NK-92 treated with Interleukin-12 subunit alpha and Interleukin-12 subunit beta, amount 100 ng/mL, for 24 hours (cell line): ENCODE data around the gene PACS1.
"Not testable (repeated sequence)": the region's sequence is repeated elsewhere in the genome, so short reads cannot be mapped to it uniquely, and the experiment has no call there.

ENCODE experiments used
- DNase-seq: peaks from one replicate; lab custom pipeline; 2025; lab: John Stamatoyannopoulos, UW

PACS1 gene

GRCh38 chr11:66253081-66253480 lies 183.0 kb downstream of the PACS1 start:
- DNase-seq = not testable (repeated sequence)

DNA sequence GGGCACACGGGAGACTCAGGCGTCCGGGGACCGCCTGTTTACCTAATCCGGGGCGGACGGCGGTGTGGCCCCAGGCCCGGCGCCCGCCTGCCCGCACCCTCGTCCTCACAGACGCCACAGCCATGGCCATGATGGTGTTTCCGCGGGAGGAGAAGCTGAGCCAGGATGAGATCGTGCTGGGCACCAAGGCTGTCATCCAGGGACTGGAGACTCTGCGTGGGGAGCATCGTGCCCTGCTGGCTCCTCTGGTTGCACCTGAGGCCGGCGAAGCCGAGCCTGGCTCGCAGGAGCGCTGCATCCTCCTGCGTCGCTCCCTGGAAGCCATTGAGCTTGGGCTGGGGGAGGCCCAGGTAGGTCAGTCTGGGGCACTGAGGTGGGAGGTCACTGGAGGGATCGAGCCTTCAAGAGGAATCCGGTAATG lies 188.4 kb downstream of the PACS1 start:
- no peak for DNase-seq

DNA sequence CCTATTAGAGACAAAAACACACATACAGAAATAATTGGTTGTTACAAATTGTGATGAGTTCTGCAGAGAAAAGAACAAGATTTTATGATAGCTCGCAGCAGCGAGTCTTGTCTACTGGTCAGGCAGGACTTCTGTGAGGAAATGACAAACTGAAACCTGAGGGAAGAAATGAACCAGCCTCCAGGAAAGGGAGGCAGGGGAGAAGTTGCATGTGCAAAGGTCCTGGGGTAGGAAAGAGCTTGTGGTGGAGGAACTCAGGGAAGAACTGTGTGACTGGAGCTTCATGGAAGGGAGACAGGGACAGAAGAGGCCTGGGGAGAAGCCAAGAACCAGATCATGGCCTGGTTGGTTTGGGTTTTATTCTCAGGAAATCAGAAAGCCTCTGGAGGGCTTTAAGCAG lies 189.2 kb downstream of the PACS1 start:
- DNase-seq = no peak

GRCh38 chr11:66259956-66260355 lies 189.9 kb downstream of the PACS1 start:
- no peak for DNase-seq

GRCh38 chr11:66261578-66261977 lies 191.5 kb downstream of the PACS1 start:
- DNase-seq = no peak

DNA sequence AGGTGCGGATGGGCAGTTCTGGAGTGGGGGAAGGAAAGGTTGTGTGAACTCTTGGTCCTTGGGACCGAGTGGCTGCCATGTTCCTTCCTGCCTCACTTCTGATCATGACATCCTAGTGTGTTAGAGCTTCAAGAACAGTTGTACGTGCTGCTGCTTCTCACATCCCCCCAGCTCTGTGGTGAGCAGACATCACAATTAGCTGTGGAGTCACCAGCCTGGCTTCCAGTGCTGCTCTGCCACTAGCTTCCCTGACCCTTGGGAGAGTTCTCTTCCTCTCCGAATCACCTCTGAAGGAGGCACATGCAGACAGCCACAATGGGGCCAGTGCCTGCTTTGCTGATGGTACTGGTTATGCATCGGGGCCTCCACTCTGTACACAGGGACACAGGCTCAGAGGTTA lies 192.1 kb downstream of the PACS1 start:
- no peak for DNase-seq

DNA sequence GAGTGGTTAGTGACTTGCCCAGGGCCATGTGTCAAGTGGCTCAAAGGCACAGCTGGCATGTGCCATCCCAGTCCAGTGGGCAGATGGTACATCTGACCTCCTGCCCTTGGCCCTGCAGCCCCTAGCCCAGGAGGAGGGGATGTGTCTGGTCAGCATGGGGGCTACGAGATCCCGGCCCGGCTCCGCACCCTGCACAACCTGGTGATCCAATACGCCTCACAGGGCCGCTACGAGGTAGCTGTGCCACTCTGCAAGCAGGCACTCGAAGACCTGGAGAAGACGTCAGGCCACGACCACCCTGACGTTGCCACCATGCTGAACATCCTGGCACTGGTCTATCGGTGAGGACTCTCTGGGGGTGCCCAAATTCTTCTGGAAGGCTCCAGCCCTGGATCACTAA lies 192.6 kb downstream of the PACS1 start:
- no peak for DNase-seq

- DNase-seq = no peak
Observed at GRCh38 chr11:66263231-66263630, 193.2 kb downstream of the PACS1 start.

GRCh38 chr11:66263785-66264184 lies 193.7 kb downstream of the PACS1 start:
- DNase-seq = no peak

DNA sequence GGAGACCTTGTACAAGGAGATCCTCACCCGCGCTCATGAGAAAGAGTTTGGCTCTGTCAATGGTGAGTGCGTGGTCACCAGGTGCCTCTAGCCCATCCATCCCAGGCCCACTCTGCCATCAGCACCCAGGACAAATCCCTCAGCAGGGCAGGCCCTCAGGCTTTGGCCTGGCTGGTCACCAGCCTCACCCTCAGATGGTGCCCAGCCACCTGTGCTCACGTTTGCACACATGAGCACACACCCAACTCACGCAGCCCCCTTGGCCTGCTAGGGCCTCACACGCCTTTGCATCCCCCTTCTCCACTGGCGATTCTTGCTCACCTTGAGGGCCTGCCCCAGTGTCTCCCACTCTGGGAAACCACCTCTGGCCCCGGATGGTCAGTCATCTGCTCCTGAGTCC lies 194.3 kb downstream of the PACS1 start:
- DNase-seq = no peak

GRCh38 chr11:66264914-66265313 lies 194.8 kb downstream of the PACS1 start:
- DNase-seq = no peak

DNA sequence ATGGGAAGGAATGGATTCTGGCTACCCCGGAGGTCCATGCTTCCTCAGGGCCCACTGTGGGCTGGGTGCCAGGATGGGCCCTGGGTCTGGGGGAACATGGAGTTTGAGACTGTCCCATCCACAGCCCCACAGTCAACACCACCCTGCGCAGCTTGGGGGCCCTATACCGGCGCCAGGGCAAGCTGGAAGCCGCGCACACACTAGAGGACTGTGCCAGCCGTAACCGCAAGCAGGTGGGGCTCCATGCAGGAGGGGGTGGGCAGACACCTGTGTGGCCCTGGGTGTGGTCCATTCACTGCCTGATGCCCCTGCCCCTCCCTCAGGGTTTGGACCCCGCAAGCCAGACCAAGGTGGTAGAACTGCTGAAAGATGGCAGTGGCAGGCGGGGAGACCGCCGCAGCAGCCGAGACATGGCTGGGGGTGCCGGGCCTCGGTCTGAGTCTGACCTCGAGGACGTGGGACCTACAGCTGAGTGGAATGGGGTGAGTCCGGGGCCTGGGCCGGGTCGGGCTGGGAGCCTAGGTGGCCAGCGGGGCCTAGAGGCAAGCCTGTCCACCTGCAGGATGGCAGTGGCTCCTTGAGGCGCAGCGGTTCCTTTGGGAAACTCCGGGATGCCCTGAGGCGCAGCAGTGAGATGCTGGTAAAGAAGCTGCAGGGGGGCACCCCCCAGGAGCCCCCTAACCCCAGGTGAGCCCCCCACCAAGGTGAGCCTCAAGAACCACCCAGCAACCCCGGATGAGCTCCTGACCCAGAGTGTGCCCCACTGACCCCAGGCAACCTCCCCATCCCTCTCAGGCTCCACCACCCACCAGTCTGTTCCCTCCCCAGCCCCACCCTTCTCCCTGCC lies 195.7 kb downstream of the PACS1 start:
- no peak for DNase-seq

GRCh38 chr11:66266378-66267038 lies 196.4 kb downstream of the PACS1 start:
- DNase-seq = no peak

DNA sequence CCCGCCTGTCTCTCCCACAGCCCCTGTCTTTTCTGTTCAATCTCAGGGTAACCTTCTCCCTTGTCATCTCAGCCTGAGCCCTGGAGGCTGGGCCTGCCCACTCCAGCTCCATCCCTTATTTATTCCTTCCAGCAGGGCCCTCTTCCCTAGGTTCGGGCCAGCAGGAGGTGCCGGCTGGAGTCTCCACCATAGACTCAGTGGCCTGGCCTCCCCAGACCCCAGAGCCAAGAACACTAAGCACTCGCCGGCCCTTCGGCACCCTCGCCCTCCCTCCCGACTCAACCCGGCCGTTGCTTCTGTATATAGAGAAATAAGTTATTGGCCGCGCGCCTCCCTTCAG lies 196.9 kb downstream of the PACS1 start:
- no peak for DNase-seq

- DNase-seq = no peak
Observed at GRCh38 chr11:66267379-66268243, 197.5 kb downstream of the PACS1 start.

GRCh38 chr11:66268244-66268951 lies 198.3 kb downstream of the PACS1 start, which contains the start of gene RAB1B:
Gene RAB1B, plus strand, starts transcription at chr11:66268639. Its CDS starts 41 bp downstream, at chr11:66268680.
- peak; percentile 99 for DNase-seq

DNA sequence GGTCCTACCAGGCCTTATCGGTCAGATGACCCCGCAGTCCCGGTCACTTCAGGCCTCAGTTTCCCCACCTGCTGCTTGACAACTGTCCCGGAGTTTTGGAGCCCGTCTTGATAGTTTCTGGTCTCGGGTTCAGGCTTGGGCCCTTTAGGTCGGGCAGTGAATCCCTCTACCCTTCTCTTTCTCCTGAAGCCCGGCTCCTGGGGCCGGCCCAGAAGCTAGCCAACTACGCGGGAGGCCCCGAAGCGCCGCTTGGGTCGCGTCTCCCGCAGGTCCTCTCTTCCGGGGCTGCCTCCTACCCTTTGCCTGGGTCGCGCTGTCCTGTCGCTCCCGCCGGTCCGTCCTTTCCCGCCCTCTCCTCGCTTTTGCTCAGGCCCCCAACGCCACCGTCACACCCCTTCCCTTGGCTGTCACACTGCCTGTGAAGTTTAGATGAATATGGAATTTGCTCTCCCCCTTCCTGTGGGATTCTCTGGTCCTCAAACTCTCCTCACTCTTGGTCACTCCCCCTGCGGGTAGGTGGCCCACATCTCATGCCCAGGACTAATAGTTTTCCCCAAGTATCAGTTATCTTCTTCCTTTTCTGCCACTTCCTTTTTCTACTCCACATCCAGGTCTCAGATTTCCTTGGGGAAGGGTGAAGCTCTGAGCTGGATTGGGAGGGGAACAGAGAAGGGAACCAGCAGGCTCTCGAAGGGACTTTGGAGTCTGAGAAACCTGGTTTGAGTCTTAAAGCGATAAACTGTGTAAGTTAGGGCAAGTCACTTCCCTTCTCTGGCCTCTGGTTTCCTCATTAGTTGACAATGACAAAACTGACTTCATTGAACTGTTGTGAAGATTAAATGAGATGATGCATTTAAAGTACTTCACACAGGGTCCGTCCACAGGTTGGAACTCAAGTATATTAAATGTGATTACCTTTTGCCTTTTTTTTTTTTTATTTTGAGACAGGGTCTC lies 199.2 kb downstream of the PACS1 start:
- no peak for DNase-seq

DNA sequence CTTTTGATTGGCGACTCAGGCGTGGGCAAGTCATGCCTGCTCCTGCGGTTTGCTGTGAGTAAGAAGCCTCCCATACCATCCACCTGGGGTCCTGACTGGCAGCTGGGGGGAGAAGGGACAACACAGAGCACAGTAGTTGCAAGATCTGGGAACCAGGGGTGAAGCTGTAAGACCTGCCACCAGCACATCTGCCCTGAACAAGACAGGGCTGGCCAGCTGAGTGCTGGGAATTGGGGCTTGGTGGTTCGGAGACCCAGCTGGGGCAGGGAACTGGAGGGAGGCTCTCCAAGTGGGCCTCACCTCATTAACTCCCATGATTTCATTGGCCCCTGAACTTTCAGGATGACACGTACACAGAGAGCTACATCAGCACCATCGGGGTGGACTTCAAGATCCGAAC lies 201.7 kb downstream of the PACS1 start:
- DNase-seq = no peak

DNA sequence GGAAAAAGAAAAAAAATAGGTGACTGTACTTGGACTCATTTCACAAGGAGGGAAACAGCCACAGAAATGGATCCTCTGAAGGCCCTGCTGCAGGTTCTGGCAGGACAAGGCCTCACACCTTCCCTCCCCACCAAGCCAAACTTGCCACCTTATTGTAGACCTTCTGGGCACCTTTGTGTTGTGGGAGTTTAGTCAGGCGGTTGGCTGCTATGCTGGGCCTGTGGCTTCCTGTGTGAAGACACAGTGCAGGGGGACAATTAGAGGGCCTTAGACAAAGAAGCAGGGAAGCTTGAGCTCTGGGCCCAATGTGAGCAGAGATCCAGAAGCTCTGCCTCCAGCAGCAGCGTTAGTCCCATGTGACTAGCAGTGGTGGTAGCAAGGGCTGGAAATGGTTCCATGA lies 202.5 kb downstream of the PACS1 start:
- peak; percentile 78 for DNase-seq

DNA sequence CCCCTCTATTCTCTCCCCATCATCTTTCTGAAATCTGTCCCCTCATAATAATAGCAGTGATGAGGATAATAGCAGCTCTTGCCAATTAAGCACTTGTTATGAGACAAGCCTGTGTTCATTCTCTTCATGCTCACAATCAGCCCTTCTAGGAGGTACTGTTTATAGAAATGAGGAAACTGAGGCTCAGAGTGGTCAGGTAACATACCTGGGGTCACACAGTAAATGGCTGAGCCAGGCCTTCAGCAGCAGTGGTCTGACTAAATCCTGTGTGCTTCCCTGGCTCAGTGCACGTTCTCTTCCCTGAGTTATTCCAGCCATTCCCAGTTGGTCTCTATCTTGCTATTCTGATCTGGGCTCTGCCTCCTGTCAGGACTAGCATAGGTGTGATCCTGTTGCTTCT lies 204.1 kb downstream of the PACS1 start:
- no peak for DNase-seq

DNA sequence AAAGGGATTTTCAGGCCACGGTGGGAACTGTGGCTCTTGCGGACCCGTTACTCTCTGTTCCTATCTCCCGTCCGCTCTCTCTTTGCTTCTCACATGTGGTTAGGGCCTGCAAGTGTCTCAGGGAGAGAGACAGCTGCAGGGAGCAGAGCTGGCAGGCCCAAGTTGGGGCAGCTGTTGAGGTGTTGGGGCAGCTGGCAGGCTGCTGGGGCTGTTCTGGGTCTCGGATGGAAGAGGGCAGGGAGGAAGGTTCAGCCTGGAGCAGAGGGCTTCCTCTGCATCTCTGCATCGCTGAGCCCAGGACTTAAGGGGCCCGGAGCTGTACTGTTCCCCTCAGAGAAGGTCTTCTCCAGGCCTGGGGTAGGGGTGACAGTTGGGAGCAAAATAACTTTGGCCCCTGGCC lies 205.3 kb downstream of the PACS1 start:
- no peak for DNase-seq
